Glutamatergic neuron (in vitro differentiated cells): ENCODE measurements around the gene EID2B. TPM values are rescaled to one million over a fixed set of nuclear protein-coding genes. Genes with fewer than 3 reads are reported as not detected.

Source experiments
- DNase-seq: peaks from one replicate; pipeline ENCODE4 v3.0.0; 2022
- H3K27ac Mint-ChIP-seq: one replicate; pipeline ENCODE4 v1.8.0; 2020; ENCODE audit warnings: mild to moderate bottlenecking, mixed read lengths, inconsistent platforms; ENCODE audit not compliant: unreplicated experiment
- H3K27me3 Mint-ChIP-seq: one replicate; pipeline ENCODE4 v1.8.0; 2020; ENCODE audit warnings: mild to moderate bottlenecking, moderate library complexity, mixed read lengths, inconsistent platforms; ENCODE audit not compliant: unreplicated experiment
- H3K36me3 Mint-ChIP-seq: one replicate; pipeline ENCODE4 v1.8.0; 2020; ENCODE audit warnings: mild to moderate bottlenecking, mixed read lengths, inconsistent platforms; ENCODE audit not compliant: unreplicated experiment
- H3K4me1 Mint-ChIP-seq: one replicate; pipeline ENCODE4 v1.8.0; 2020; ENCODE audit warnings: mild to moderate bottlenecking, low read depth, mixed read lengths, inconsistent platforms; ENCODE audit not compliant: unreplicated experiment
- H3K4me3 Mint-ChIP-seq: one replicate; pipeline ENCODE4 v1.8.0; 2020; ENCODE audit warnings: mild to moderate bottlenecking, mixed read lengths, inconsistent platforms; ENCODE audit not compliant: unreplicated experiment
- H3K9me3 Mint-ChIP-seq: one replicate; pipeline ENCODE4 v1.8.0; 2020; ENCODE audit warnings: mild to moderate bottlenecking, moderate library complexity, mixed read lengths, inconsistent platforms; ENCODE audit not compliant: unreplicated experiment
- total RNA-seq: library from RNA; stranded (reverse); fragmentation: NEBNext Ultra II Directional; extraction: Animal tissue kit (Norgen Biotek cat#: 25700); gene quantifications from one replicate; pipeline ENCODE4 v1.2.1, GENCODE V29; 2021; ENCODE audit not compliant: unreplicated experiment
- TF ChIP-seq, protein P1 (sequence below): fragments of 200-600 bp; sonication (generic); IDR thresholded peaks from one replicate; pipeline ENCODE4 v1.5.0; 2021; ENCODE audit not compliant: partially characterized antibody, unreplicated experiment

EID2B gene
- total RNA-seq, 1 donor from 2014 or later = 7.6 TPM

DNA sequence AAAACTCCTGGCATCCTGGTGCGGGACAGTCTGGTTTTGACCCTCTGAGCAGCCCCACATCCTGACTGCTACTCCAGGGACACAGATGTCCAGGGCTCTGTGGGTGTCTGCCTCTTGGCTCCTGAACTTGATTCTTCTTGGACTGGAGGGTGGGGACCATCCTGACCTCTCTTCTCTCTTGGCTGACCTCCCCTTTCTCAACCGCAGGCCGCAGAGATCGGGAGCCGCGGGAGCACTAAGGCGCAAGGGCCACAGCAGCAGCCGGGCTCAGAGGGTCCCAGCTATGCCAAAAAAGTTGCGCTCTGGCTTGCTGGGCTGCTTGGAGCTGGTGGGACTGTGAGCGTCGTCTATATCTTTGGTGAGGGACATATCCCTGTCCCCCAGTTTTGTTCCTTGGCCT is 51.0 kb downstream of the EID2B start:
- peak overlapping the region; percentile 99 for H3K27ac Mint-ChIP-seq
- no peak for DNase-seq
- H3K27me3 Mint-ChIP-seq = peaks cover 19% of the 10 kb centered on the region
- H3K9me3 Mint-ChIP-seq = peaks cover 27% of the 10 kb centered on the region
- H3K36me3 Mint-ChIP-seq = peaks cover 8% of the 10 kb centered on the region
- peaks cover 49% of the 10 kb centered on the region for H3K4me1 Mint-ChIP-seq
- TF ChIP-seq, protein P1, sequence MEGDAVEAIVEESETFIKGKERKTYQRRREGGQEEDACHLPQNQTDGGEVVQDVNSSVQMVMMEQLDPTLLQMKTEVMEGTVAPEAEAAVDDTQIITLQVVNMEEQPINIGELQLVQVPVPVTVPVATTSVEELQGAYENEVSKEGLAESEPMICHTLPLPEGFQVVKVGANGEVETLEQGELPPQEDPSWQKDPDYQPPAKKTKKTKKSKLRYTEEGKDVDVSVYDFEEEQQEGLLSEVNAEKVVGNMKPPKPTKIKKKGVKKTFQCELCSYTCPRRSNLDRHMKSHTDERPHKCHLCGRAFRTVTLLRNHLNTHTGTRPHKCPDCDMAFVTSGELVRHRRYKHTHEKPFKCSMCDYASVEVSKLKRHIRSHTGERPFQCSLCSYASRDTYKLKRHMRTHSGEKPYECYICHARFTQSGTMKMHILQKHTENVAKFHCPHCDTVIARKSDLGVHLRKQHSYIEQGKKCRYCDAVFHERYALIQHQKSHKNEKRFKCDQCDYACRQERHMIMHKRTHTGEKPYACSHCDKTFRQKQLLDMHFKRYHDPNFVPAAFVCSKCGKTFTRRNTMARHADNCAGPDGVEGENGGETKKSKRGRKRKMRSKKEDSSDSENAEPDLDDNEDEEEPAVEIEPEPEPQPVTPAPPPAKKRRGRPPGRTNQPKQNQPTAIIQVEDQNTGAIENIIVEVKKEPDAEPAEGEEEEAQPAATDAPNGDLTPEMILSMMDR = no peak
- peak overlapping the region; percentile 98 for H3K4me3 Mint-ChIP-seq

DNA sequence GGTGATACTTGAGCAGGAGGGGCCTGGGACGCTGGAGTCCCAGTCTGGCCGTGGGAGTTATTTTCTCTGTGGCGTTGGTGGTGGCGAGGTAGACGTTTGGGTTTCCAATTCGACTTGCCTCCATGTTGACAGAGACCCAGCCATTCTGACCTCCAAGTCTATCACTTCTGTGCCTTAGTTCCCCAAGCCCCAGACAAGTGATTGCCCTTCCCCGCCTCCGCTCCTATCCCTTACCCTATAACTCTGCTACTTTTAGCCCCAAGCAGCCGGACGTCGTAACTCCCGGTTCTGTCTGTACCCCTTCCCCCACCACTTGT is 51.5 kb downstream of the EID2B start:
- Mint-ChIP-seq H3K36me3 (peaks cover 4% of the 10 kb centered on the region), H3K4me1 (peaks cover 44% of the 10 kb centered on the region)
- DNase-seq = no peak

More for the DNA sequence above, 51.5 kb downstream of the EID2B start:
- H3K9me3 Mint-ChIP-seq = peaks cover 25% of the 10 kb centered on the region
- H3K4me3 Mint-ChIP-seq = peak overlapping the region; percentile 98
- TF ChIP-seq, protein P1 = no peak
- peaks cover 18% of the 10 kb centered on the region for H3K27me3 Mint-ChIP-seq
- peak overlapping the region; percentile 99 for H3K27ac Mint-ChIP-seq

Other genes starting within 250 kb of the EID2B start
- not detected for gene IFNL1, start 236.4 kb downstream of the EID2B start, total RNA-seq
- 56.3 TPM for gene LRFN1, start 212.0 kb downstream of the EID2B start, total RNA-seq
- 1.2 TPM for gene GMFG, start 196.8 kb downstream of the EID2B start, total RNA-seq
- 119 TPM for gene SAMD4B, start 190.4 kb downstream of the EID2B start, total RNA-seq
- gene PAF1, start 141.7 kb downstream of the EID2B start, total RNA-seq = 36.2 TPM
- 30.1 TPM for gene MED29, start 141.5 kb downstream of the EID2B start, total RNA-seq
- 3.1 TPM for gene ZFP36, start 126.0 kb downstream of the EID2B start, total RNA-seq
- 205 TPM for gene PLEKHG2, start 120.2 kb downstream of the EID2B start, total RNA-seq
- gene RPS16, start 96.9 kb downstream of the EID2B start, total RNA-seq = 912 TPM
- 160 TPM for gene SUPT5H, start 87.3 kb downstream of the EID2B start, total RNA-seq
- gene TIMM50, start 52.0 kb downstream of the EID2B start, total RNA-seq = 256 TPM
- gene DLL3, start 33.9 kb downstream of the EID2B start, total RNA-seq = 788 TPM
- gene SELENOV, start 17.7 kb downstream of the EID2B start, total RNA-seq = 9.9 TPM
- 20.2 TPM for gene EID2, start 7.3 kb upstream of the EID2B start, total RNA-seq
- not detected for gene LGALS13, start 69.7 kb upstream of the EID2B start, total RNA-seq
- gene LGALS16, start 123.1 kb upstream of the EID2B start, total RNA-seq = not detected
- not detected for gene LGALS14, start 171.6 kb upstream of the EID2B start, total RNA-seq
- gene CLC, start 205.2 kb upstream of the EID2B start, total RNA-seq = not detected
- 1.6 TPM for gene LEUTX, start 246.0 kb upstream of the EID2B start, total RNA-seq